IMR-90 (cell line): Measurements from ENCODE around the gene PEX14. TPM values are rescaled to one million over a fixed set of nuclear protein-coding genes. Genes with fewer than 3 reads are reported as not detected.

ENCODE experiments used
- ATAC-seq: fragments of 200-7000 bp; cut with Tn5 transposase; 2 replicates; pipeline ENCODE4 v1.9.1; 2020; ENCODE audit warnings: low read depth, mild to moderate bottlenecking, moderate library complexity
- BruUV-seq: library from RNA; stranded (reverse); fragments of 400-500 nt; replicated peaks from 2 replicates; lab custom pipeline; 2021; lab: Mats Ljungman, UMichigan
- CTCF ChIA-PET: fragments of 300-600 bp; formaldehyde crosslinking; extraction: SDS; loops from one replicate; lab custom pipeline; 2021; ENCODE audit warnings: antibody characterized with exemption; lab: Yijun Ruan, JAX
- POLR2A ChIA-PET: fragments of 300-600 bp; sonication (Branson Sonifier 250); formaldehyde crosslinking; loops from one replicate; lab custom pipeline; 2022; ENCODE audit warnings: antibody characterized with exemption; ENCODE audit not compliant: unreplicated experiment; lab: Charles Lee
- DNase-seq: peaks from one replicate; pipeline ENCODE4 v3.0.0; 2013
- H2AFZ ChIP-seq: replicated peaks from 2 replicates; pipeline ENCODE3; 2013; ENCODE audit warnings: low read length, mild to moderate bottlenecking; ENCODE audit not compliant: poor library complexity
- H2AK5ac ChIP-seq: 2 replicates; pipeline ENCODE4 v1.6.1; 2013; ENCODE audit warnings: low read depth, low read length, inconsistent platforms
- H2AK9ac ChIP-seq: replicated peaks from 2 replicates; pipeline ENCODE3; 2013; ENCODE audit warnings: mild to moderate bottlenecking, low read depth, low read length, moderate library complexity; ENCODE audit not compliant: poor library complexity
- H2BK120ac ChIP-seq: 2 replicates; pipeline ENCODE4 v1.6.1; 2013; ENCODE audit warnings: low read depth, low read length, inconsistent platforms
- H2BK15ac ChIP-seq: 3 replicates; pipeline ENCODE4 v1.6.1; 2013; ENCODE audit warnings: low read depth, low read length, inconsistent platforms
- H2BK20ac ChIP-seq: 2 replicates; pipeline ENCODE4 v1.6.1; 2013; ENCODE audit warnings: low read depth, mild to moderate bottlenecking, inconsistent platforms, low read length, moderate library complexity
- H2BK5ac ChIP-seq: 2 replicates; pipeline ENCODE4 v1.6.1; 2013; ENCODE audit warnings: mild to moderate bottlenecking, low read depth, low read length, inconsistent platforms; ENCODE audit not compliant: poor library complexity, severe bottlenecking
- H3K14ac ChIP-seq: replicated peaks from 2 replicates; pipeline ENCODE4 v1.6.1; 2013; ENCODE audit warnings: low read depth, low read length, inconsistent platforms
- H3K18ac ChIP-seq: 2 replicates; pipeline ENCODE4 v1.6.1; 2013; ENCODE audit warnings: low read depth, low read length, control low read depth
- H3K23ac ChIP-seq: 2 replicates; pipeline ENCODE4 v1.6.1; 2013; ENCODE audit warnings: low read depth, low read length, inconsistent platforms
- H3K27ac ChIP-seq: 2 replicates; pipeline ENCODE4 v1.5.1; 2013; ENCODE audit warnings: mild to moderate bottlenecking, control low read depth, low read length; ENCODE audit not compliant: insufficient read depth
- H3K27me3 ChIP-seq: 2 replicates; pipeline ENCODE4 v1.6.1; 2013; ENCODE audit warnings: low read length; ENCODE audit not compliant: control insufficient read depth, insufficient read depth
- H3K36me3 ChIP-seq: 2 replicates; pipeline ENCODE4 v1.6.1; 2013; ENCODE audit warnings: low read length, mixed read lengths; ENCODE audit not compliant: control insufficient read depth, insufficient read depth
- H3K4ac ChIP-seq: 2 replicates; pipeline ENCODE4 v1.6.1; 2013; ENCODE audit warnings: low read depth, low read length, inconsistent platforms
- H3K4me1 ChIP-seq: 2 replicates; pipeline ENCODE4 v1.6.1; 2013; ENCODE audit warnings: low read length, mixed read lengths; ENCODE audit not compliant: control insufficient read depth, insufficient read depth
- H3K4me2 ChIP-seq: 2 replicates; pipeline ENCODE4 v1.6.1; 2013; ENCODE audit warnings: low read depth, mild to moderate bottlenecking, control low read depth, low read length, moderate library complexity
- H3K4me3 ChIP-seq: 2 replicates; pipeline ENCODE4 v1.5.1; 2013; ENCODE audit warnings: low read depth, mild to moderate bottlenecking, control low read depth, low read length, moderate library complexity; ENCODE audit not compliant: insufficient read depth
- H3K56ac ChIP-seq: 2 replicates; pipeline ENCODE4 v1.6.1; 2013; ENCODE audit warnings: low read length, inconsistent platforms; ENCODE audit not compliant: insufficient read depth; ENCODE audit errors: extremely low read depth
- H3K79me1 ChIP-seq, 2 experiments: 2 replicates each; pipeline ENCODE4 v1.6.1; 2013; ENCODE audit warnings: low read length in 2 of 2, inconsistent platforms in 1 of 2, low read depth in 1 of 2
- H3K9ac ChIP-seq: 2 replicates; pipeline ENCODE4 v1.6.1; 2013; ENCODE audit warnings: low read depth, low read length, control low read depth
- H3K9me1 ChIP-seq: 2 replicates; pipeline ENCODE4 v1.6.1; 2013; ENCODE audit warnings: low read length, inconsistent platforms; ENCODE audit not compliant: insufficient read depth
- H3K9me3 ChIP-seq: 2 replicates; pipeline ENCODE4 v1.6.1; 2013; ENCODE audit warnings: low read length; ENCODE audit not compliant: control insufficient read depth, insufficient read depth
- H4K20me1 ChIP-seq: 2 replicates; pipeline ENCODE4 v1.6.1; 2013; ENCODE audit warnings: low read length, inconsistent platforms; ENCODE audit not compliant: insufficient read depth
- H4K5ac ChIP-seq: 2 replicates; pipeline ENCODE4 v1.6.1; 2013; ENCODE audit warnings: mild to moderate bottlenecking, low read depth, low read length, control low read depth
- H4K8ac ChIP-seq, 2 experiments: 2 replicates each; pipeline ENCODE4 v1.6.1; 2013; ENCODE audit warnings: low read depth in 2 of 2, low read length in 2 of 2, control low read depth in 1 of 2, inconsistent platforms in 1 of 2
- H4K91ac ChIP-seq: 2 replicates; pipeline ENCODE4 v1.6.1; 2013; ENCODE audit warnings: low read depth, low read length, inconsistent platforms; ENCODE audit not compliant: insufficient read depth
- MAFK ChIP-seq: IDR thresholded peaks from 2 replicates; pipeline ENCODE4 v1.6.1; 2012; ENCODE audit warnings: low read depth, low read length, improper control_type of control experiment
- POLR2A ChIP-seq: IDR thresholded peaks from 2 replicates; pipeline ENCODE4 v1.6.1; 2012; ENCODE audit warnings: mild to moderate bottlenecking, low read depth, low read length
- SMC3 ChIP-seq: fragments of 150-350 bp; IDR thresholded peaks from 2 replicates; pipeline ENCODE4 v1.6.1; 2016; ENCODE audit warnings: low read depth, mild to moderate bottlenecking, antibody characterized with exemption, low read length, moderate library complexity
- USF2 ChIP-seq: fragments of 150-350 bp; IDR thresholded peaks from 2 replicates; pipeline ENCODE4 v1.6.1; 2017; ENCODE audit warnings: mild to moderate bottlenecking, antibody characterized with exemption, low read length, low read depth
- WGBS, 2 experiments: methylation state at CpG; one replicate each; pipeline versions ENCODE4 v1.1.5 to v1.1.7; 2013; ENCODE audit warnings: missing lambda C conversion rate in 2 of 2; ENCODE audit not compliant: insufficient read length in 1 of 2; ENCODE audit errors: extremely low coverage in 2 of 2; 5-methylcytosine and 5-hydroxymethylcytosine counted together
- dilution Hi-C: fragments of 300-500 bp; cut with HindIII; formaldehyde crosslinking; loops from one replicate; pipeline ENCODE4 v1.14.3; 2018; ENCODE audit warnings: low sequenced_read_pairs; ENCODE audit not compliant: unreplicated experiment
- in situ Hi-C: fragments of 300-500 bp; cut with MboI; formaldehyde crosslinking; loops from 3 replicates; pipeline ENCODE4 v1.14.3; 2019; ENCODE audit warnings: low sequenced_read_pairs, inconsistent platforms, mixed read lengths
- intact Hi-C: fragments of 100-400 bp; cut with micrococcal nuclease; formaldehyde crosslinking; loops from 2 replicates; pipeline ENCODE4 v1.10.0; 2022
- polyA plus RNA-seq, 3 experiments: library from polyadenylated mRNA; depleted of rRNA; stranded (reverse); fragments of >200 nt; gene quantifications; 2 replicates each; pipeline ENCODE4 v1.2.3, GENCODE V29; 2012; ENCODE audit warnings: low replicate concordance in 1 of 3
- total RNA-seq: library from RNA; depleted of rRNA; stranded (reverse); fragments of >200 nt; gene quantifications from 2 replicates; pipeline ENCODE4 v1.2.3, GENCODE V29; 2012

The PEX14 gene
- total and polyA plus RNA-seq, 2 of the 4 experiments (the other 2 are of a cell fraction) = 9.5 to 22.5 TPM

GRCh38 chr1:10626131-10626731 is 151.5 kb downstream of the PEX14 start:
- dilution Hi-C loops (no loop called here), in situ Hi-C loops (no loop called here), intact Hi-C loops (no loop called here)
- ChIA-PET CTCF (no interaction called here), POLR2A (no interaction called here)
- TF ChIP-seq POLR2A (no peak), SMC3 (no peak), USF2 (no peak), MAFK (no peak)
- no peak overlapping the region for H3K4me2 ChIP-seq
- no peak overlapping the region for H2AK9ac ChIP-seq
- no peak overlapping the region for H4K91ac ChIP-seq
- H3K9me3 ChIP-seq = no peaks in the 10 kb centered on the region
- no peak overlapping the region for H2AFZ ChIP-seq
- no peak overlapping the region for H3K23ac ChIP-seq
- no peak overlapping the region for H3K4me3 ChIP-seq
- no peak overlapping the region for H3K14ac ChIP-seq
- no peak overlapping the region for H2BK20ac ChIP-seq
- H2BK15ac ChIP-seq = no peak overlapping the region
- H4K5ac ChIP-seq = no peak overlapping the region
- H3K18ac ChIP-seq = no peak overlapping the region
- H3K9me1 ChIP-seq = no peaks in the 10 kb centered on the region
- H4K8ac ChIP-seq = no peak overlapping the region
- H3K4me1 ChIP-seq = no peaks in the 10 kb centered on the region
- H3K79me1 ChIP-seq = no peaks in the 10 kb centered on the region
- H3K56ac ChIP-seq = no peak overlapping the region
- no peak overlapping the region for H3K9ac ChIP-seq
- no peak overlapping the region for H2AK5ac ChIP-seq
- no peaks in the 10 kb centered on the region for H3K27me3 ChIP-seq
- no peak overlapping the region for H2BK5ac ChIP-seq
- H3K36me3 ChIP-seq = peaks cover 27% of the 10 kb centered on the region
- 82% methylated on average over 6 of the region's 13 CpGs; no CpG with 5 or more reads in 1 of the 2 experiments for WGBS, 2 experiments
- H4K20me1 ChIP-seq = no peaks in the 10 kb centered on the region
- DNase-seq (no peak), ATAC-seq (no peak)
- H3K27ac ChIP-seq = no peak overlapping the region
- no TSS peak for BruUV-seq
- no peak overlapping the region for H2BK120ac ChIP-seq
- H3K4ac ChIP-seq = no peak overlapping the region
